Chondrocyte (in vitro differentiated cells): ENCODE data around the gene GCC2. TPM values are rescaled to one million over a fixed set of nuclear protein-coding genes. Genes with fewer than 3 reads are reported as not detected.
"Not testable (repeated sequence)": the region's sequence is repeated elsewhere in the genome, so short reads cannot be mapped to it uniquely, and the experiment has no call there.

Experiments
- DNase-seq: peaks from one replicate; pipeline ENCODE4 v3.0.0; 2021; ENCODE audit warnings: mixed read lengths, low spot score
- H3K27ac Mint-ChIP-seq: one replicate; pipeline ENCODE4 v1.8.0; 2021; ENCODE audit warnings: mild to moderate bottlenecking, moderate library complexity, mixed read lengths; ENCODE audit not compliant: unreplicated experiment
- H3K27me3 Mint-ChIP-seq: 2 replicates; pipeline ENCODE4 v1.8.0; 2021; ENCODE audit warnings: low read depth, mixed read lengths
- H3K36me3 Mint-ChIP-seq: 2 replicates; pipeline ENCODE4 v1.8.0; 2021; ENCODE audit warnings: low read depth, mixed read lengths
- H3K4me1 Mint-ChIP-seq: 2 replicates; pipeline ENCODE4 v1.8.0; 2021; ENCODE audit warnings: low read depth, mild to moderate bottlenecking, mixed read lengths
- H3K4me3 Mint-ChIP-seq: one replicate; pipeline ENCODE4 v1.8.0; 2021; ENCODE audit warnings: mild to moderate bottlenecking, moderate library complexity, mixed read lengths; ENCODE audit not compliant: unreplicated experiment
- H3K9me3 Mint-ChIP-seq: 2 replicates; pipeline ENCODE4 v1.8.0; 2021; ENCODE audit warnings: low read depth, mixed read lengths
- total RNA-seq: library from RNA; stranded (reverse); gene quantifications from 3 replicates; pipeline ENCODE4 v1.2.1, GENCODE V29; 2021
- TF ChIP-seq, protein P1 (sequence below): fragments of 200-600 bp; sonication (generic); IDR thresholded peaks from 2 replicates; pipeline ENCODE4 v1.5.0; 2021; ENCODE audit warnings: antibody characterized with exemption, mild to moderate bottlenecking, moderate library complexity

The GCC2 gene
- total RNA-seq, 1 donor from 2014 or later, result 24.2 TPM

DNA sequence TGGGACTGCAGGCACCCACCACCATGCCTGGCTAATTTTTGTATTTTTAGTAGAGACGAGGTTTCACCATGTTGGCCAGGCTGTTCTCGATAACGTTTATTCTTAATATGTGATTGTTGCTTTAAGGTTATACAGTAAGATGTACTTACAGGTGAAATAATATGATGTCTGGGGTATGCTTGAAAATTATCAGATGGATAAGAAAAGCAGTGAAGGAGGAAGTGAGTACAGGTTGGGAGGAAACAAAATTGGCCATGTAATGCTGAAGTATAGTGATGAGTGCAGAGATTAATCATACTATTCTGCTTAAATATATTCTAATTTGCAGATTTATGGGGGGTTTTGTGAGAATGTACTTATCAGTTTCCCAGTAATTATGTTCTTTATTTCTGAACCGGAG is 3.0 kb downstream of the GCC2 start:
- H3K4me3 Mint-ChIP-seq, result no peak overlapping the region
- no peak for DNase-seq
- TF ChIP-seq, protein P1, sequence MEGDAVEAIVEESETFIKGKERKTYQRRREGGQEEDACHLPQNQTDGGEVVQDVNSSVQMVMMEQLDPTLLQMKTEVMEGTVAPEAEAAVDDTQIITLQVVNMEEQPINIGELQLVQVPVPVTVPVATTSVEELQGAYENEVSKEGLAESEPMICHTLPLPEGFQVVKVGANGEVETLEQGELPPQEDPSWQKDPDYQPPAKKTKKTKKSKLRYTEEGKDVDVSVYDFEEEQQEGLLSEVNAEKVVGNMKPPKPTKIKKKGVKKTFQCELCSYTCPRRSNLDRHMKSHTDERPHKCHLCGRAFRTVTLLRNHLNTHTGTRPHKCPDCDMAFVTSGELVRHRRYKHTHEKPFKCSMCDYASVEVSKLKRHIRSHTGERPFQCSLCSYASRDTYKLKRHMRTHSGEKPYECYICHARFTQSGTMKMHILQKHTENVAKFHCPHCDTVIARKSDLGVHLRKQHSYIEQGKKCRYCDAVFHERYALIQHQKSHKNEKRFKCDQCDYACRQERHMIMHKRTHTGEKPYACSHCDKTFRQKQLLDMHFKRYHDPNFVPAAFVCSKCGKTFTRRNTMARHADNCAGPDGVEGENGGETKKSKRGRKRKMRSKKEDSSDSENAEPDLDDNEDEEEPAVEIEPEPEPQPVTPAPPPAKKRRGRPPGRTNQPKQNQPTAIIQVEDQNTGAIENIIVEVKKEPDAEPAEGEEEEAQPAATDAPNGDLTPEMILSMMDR, result no peak
- no peak overlapping the region for H3K27ac Mint-ChIP-seq
- no peaks in the 10 kb centered on the region for H3K9me3 Mint-ChIP-seq
- H3K27me3 Mint-ChIP-seq, result no peaks in the 10 kb centered on the region
- peaks cover 37% of the 10 kb centered on the region for H3K4me1 Mint-ChIP-seq
- H3K36me3 Mint-ChIP-seq, result peaks cover 31% of the 10 kb centered on the region

DNA sequence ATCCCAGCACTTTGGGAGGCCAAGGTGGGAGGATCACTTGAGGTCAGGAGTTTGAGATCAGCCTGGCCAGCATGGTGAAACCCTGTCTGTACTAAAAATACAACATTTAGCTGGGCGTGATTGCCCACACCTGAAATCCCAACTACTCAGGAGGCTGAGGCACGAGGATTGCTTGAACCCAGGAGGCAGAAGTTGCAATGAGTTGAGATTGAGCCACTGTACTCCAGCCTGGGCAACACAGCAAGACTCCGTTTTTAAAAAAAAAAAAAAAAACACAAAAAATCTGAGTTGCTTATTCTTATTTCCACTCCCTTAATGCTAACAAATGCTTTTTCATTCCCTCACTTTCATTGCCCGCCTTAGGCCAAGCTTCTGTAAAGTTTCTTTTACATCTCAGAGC is 4.5 kb downstream of the GCC2 start:
- not testable (repeated sequence) for H3K27ac Mint-ChIP-seq, H3K27me3 Mint-ChIP-seq, H3K4me3 Mint-ChIP-seq, DNase-seq
- H3K4me1 Mint-ChIP-seq, result peaks cover 28% of the 10 kb centered on the region
- peaks cover 42% of the 10 kb centered on the region for H3K36me3 Mint-ChIP-seq
- H3K9me3 Mint-ChIP-seq, result peaks cover 11% of the 10 kb centered on the region

DNA sequence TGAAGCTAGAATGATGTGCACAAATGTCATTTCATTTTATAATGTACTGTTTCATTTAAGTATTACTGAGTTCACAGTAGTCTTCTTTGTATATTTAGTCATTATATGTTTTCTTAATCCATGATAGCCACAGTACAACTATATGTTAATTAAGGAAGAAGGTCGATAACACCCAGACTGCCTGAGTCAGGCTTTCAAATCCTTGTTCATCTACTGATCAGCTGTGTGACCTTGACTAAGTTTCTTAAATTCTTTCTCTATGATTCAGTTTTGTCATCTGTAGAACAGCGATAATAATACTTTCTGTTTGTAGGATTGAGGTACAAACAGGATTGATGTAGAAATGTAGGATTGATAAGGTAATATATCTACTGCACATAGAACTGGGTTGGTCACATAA is 5.4 kb downstream of the GCC2 start:
- Mint-ChIP-seq H3K27me3 (no peaks in the 10 kb centered on the region), H3K4me3 (no peak overlapping the region), H3K27ac (no peak overlapping the region), H3K9me3 (peaks cover 15% of the 10 kb centered on the region), H3K4me1 (peaks cover 29% of the 10 kb centered on the region), H3K36me3 (peaks cover 49% of the 10 kb centered on the region)
- TF ChIP-seq, protein P1, result no peak
- no peak for DNase-seq

DNA sequence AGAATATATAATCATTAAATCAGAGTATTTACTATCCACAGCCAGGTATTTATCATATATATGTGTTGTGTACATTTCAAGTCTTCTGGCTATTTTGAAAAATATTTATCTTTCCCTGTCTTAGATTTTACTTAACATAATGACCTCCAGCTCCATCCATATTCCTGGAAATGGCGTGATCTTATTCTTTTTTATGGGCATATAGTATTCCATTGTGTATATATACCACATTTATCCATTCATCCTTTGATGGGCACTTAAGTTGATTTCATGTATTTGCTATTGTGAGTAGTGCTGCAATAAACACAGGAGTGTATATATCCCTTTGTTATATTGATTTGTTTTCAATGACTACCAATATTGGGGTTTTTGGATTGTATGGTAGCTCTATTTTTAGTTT is 6.6 kb downstream of the GCC2 start:
- H3K36me3 Mint-ChIP-seq, result peaks cover 53% of the 10 kb centered on the region

DNA sequence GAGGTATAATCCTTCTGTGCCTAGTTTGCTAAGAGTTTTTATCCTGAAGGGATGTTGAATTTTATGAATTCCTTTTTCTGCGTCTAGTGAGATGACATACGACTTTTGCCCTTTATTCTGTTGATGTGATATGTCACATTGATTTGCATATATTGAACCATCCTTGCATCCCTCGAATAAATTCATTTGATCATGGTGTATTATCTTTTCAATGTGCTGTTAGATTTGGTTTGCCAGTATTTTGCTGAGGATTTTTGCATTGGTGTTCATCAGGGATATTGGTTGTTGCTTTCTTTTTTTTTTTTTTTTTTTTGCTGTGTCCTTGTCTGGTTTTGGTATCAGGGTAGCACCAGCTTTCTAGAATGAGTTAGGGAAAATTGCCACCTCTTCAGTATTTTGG is 9.1 kb downstream of the GCC2 start:
- DNase-seq, result no peak
- Mint-ChIP-seq H3K27me3 (no peaks in the 10 kb centered on the region), H3K4me1 (peaks cover 11% of the 10 kb centered on the region), H3K27ac (no peak overlapping the region), H3K9me3 (peaks cover 19% of the 10 kb centered on the region), H3K4me3 (no peak overlapping the region), H3K36me3 (peaks cover 59% of the 10 kb centered on the region)
- TF ChIP-seq, protein P1, result no peak

More for the DNA sequence above, 6.6 kb downstream of the GCC2 start:
- Mint-ChIP-seq H3K9me3 (peaks cover 15% of the 10 kb centered on the region), H3K27me3 (no peaks in the 10 kb centered on the region), H3K4me3 (no peak overlapping the region), H3K4me1 (peaks cover 19% of the 10 kb centered on the region), H3K27ac (no peak overlapping the region)
- TF ChIP-seq, protein P1, result no peak
- DNase-seq, result no peak

DNA sequence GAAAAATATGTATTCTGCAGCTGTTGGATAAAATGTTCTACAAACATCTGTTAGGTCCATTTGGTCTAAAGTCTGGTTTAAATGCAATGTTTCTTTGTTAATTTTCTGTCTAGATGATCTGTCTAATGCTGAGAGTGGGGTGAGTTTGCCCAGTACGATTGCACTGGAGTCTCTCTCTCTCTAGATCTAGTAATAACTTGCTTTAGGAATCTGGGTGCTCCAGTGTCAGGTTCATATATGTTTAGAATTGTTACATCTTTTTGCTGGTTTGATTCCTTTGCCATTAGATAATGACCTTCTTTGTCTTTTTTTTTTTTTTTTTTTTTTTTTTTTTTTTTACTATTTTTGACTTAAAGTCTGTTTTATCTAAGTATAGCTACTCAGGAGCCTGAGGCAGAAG is 10.4 kb downstream of the GCC2 start:
- Mint-ChIP-seq H3K9me3 (peaks cover 22% of the 10 kb centered on the region), H3K36me3 (peaks cover 59% of the 10 kb centered on the region), H3K27me3 (no peaks in the 10 kb centered on the region), H3K4me3 (no peak overlapping the region), H3K27ac (no peak overlapping the region), H3K4me1 (peaks cover 6% of the 10 kb centered on the region)
- TF ChIP-seq, protein P1, result no peak
- DNase-seq, result no peak
